Pons (tissue), 1 donor: ENCODE data around the gene GJD2.

Experiments used
- DNase-seq: peaks from one replicate; pipeline ENCODE4 v3.0.0-alpha.2; 2016; ENCODE audit warnings: low spot score

The GJD2 gene

DNA sequence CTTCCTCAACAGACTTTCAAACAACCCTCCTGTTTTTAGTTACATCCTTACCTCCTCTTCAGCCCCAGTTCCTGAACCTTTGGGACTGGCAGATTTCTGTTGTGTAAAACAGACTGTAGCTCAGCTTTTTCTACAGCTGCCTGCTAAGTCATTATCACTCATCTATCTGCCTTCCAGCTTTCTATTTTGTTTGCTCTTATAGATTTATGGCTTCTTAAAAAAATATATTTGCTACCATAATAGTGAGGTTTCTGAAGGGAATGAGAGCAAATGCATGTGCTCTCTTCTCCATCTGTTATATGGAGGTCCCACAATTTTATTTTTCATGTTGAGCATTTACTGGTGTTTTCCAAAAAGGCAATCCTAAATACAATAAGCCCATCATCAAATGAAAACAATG is 18.2 kb upstream of the GJD2 start:
- no peak for DNase-seq

DNA sequence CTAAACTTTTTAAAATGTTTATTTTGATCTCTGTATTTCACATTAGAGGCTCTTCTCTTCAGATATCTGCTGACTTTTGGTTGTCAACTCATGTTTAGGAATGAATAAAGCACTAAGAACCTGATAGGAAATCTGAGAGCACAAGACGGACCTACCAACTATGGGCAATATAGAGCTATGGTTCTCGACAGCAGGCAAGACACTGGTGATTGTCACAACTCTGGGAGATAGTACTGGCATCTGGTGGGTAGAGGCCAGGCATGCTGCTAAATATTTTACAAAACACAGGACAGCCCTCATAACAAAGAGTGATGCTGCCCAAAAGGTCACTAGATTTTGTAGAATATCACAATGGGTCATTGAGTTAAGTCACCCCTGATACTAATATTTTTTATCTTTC is 17.5 kb upstream of the GJD2 start:
- DNase-seq = no peak

DNA sequence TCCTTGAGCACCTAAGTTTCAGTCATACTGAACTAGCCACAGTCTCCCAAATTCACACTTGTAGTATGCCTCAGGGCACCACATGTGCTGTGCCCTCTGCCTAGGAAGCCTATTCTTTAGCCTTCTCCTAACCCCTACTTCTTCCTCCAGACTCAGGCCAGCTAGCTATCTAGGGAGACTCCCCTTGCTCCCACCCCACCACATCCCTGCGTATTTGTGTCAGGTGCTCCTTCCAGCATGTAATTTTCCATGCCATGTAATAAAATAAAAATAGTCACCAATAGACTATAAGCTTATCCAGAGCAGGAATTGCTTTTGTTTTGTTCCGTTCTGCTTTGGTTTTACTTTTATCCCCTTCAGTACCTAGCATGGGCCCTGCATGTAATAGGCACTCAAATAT is 14.9 kb upstream of the GJD2 start:
- DNase-seq = no peak

DNA sequence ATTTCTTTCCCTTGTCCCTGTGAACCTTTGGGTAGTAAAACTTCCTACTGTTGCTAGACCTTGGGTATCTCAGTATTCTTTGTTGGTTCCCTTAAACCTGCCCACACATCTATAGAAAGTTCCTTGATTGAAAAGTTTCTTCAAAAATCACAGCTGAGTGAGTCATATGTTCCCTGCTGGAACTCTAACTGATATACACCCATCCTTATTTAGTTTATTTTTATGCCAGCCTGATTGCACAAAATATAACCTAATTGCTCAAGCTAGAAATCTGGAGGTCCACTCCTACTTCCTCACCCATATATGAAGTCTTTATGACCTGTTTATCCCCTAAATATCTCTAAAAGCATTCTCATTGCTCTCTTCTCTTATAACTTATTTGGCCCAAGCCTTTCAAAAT is 13.7 kb upstream of the GJD2 start:
- no peak for DNase-seq

DNA sequence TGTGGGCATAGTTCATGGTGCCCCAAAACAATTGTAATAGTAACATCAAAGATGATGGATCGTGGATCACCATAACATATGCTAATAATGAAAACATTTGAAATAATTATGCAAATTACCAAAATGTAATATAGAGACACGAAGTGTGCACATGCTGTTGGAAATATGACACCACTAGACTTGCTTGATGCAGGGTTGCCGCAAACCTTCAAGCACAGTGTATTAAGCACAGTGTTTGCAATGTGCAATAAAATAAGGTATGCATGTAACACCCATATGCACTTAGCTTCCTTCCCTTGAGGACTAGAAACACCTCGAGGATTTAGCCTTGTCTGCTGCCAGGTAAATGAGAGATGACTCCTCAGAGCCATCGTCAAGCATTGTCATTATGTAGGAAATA is 10.9 kb upstream of the GJD2 start:
- DNase-seq = no peak

DNA sequence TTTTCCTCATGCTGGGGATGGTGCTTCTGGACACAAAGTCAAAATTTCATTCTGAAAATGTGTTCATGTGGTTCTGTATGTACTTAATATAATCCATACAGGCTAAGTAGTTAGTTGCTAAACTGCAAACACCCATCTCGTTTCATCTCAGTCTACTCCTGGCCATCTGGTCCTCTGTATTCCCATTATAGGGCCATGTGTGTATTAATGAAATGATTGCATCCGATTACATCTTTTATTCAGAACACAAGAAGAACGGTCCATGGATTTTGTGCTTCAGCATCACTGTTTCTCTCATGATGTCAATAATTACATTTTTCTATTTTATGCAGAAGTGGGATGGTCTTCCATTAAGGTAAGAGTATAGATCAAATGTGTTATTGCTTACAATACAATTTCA is 6.1 kb upstream of the GJD2 start:
- DNase-seq = no peak

DNA sequence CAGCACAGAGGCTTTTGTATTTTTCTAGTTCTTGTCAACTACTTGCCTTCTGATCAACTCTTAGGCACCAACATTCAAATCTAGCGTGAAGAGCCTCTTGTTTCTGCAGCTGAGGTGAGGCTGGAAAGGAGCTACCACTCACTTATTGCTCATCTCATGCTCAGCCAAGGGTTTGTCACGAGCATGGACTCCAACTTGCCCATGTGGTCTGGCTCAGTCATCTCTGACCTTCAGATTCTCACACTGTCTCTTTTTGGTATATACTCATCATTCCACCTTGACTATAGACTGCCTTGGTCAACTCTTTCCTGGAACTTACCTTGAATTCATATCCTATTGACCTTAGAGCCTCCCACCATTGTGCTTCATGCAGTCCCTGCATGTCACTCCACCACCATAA is 5.2 kb upstream of the GJD2 start:
- no peak for DNase-seq

DNA sequence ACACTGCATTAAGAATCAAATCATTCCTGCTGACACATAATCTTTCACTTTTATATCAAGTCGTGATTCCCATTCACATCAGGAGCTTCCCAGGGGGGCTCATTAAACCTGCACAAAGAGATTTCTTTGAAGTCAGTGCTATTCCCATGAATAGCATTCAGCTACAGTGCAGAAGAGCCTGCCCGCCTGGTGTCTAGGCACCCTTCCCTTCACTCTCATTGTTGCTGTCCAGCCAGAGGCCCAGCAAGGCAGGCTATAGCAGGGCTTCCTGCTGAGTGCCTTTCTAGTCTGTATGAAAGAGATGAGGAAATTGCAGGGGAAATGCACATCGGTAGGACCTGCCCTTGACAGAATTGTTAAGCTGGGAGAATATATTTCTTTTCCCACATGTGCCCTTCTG is 4.5 kb upstream of the GJD2 start:
- DNase-seq = no peak

DNA sequence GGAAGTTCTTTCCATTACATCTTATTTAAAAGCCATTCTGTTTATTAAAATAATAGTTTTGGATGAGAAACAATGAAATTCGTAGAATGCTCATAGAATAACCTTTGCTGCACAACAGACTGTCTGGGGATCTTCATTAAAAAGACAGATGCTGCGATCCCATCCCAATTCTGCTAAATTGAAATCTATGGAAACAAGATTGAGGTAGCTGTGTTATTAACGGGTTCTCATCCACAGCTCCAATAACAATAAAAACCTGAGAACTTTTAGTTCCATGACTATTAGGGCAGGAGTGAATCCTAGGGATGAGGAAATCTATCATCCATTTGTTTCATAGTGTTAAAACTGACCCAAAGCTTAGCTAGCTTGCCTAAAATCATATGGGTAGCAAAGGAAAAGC is 2.5 kb upstream of the GJD2 start:
- no peak for DNase-seq

DNA sequence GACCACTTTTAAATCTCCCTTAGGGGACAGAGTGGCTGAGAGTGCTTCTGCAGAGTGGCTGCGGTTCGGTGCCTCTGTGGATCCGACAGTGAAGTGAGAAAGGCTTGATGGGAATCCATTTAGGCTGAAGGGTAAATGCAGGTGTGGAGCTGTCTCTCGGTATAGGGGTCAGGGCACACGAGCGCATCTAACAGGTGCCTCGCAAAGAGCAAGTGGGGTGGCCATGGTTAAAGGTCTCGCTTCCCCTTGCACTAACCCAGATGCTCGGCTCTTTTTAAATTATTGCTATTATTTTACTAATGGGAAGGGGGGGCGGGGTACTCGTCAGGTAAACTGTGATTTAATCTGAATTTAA is 598 bp upstream of the GJD2 start:
- no peak for DNase-seq

DNA sequence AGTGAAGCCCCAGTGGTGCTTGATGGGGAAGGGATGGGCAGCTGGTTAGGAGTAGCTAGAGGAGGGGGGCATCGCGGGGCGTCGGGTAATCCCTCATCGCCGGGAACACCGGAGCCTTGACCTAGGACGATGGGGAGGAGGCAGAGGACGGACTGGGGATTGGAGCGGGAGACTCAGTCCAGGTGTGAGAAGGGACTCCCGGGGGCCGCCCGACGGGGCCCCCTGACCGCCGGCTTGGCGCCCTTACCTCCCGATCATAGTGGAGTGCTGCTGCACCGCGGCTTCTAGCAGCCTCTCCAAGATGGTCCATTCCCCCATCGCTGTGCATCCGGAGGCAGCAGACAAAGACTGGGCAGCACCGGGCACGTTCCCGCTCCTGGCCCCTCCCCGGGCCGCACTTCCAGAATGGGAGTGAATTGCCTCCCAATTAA is 612 bp downstream of the GJD2 start:
- DNase-seq = no peak

DNA sequence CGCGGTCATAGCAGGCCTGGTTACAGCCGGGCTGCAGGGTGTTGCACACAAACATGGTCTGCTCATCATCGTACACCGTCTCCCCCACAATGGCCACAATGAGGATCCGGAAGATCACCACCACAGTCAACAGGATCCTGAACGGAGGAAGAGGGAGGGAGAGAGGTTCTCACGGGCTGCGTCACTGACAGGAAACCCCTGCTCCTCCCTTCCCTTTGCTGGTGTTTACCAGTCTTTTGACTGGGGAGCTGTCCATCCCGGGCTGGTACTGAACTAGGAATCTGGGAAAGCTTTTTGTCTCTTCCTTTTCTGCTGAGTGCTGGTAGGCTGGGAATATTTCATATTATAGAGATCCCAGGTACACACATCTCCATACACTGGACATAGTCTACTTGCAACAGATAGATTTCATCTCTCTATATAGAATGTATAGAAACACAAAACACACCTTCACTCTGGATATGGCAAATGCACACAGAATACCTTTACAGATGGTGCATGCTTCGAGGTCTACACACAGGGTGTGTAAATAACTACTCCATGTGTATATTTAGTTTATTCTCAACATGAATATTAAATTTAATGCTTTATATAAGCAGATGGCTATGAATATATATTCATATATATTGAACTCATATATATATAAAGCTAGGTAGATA is 1.4 kb downstream of the GJD2 start:
- DNase-seq = no peak

DNA sequence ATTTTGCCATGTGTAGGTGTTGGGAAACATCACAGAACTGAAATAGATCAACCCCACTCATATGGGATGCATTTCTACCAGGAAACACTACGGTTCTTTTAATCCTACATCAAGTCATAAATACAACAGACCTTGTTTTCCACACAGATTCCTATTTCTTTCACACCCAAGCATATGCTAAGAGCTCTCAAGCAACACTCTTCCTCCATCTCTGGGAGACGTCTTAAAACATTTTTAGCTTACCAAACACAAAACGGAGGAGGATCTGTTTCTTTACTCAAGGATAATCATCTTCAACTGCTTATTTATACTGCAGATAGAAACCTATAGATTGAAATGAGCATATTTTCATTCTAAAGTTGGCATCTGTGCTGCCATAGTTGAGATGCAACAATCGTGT is 5.1 kb downstream of the GJD2 start:
- no peak for DNase-seq

DNA sequence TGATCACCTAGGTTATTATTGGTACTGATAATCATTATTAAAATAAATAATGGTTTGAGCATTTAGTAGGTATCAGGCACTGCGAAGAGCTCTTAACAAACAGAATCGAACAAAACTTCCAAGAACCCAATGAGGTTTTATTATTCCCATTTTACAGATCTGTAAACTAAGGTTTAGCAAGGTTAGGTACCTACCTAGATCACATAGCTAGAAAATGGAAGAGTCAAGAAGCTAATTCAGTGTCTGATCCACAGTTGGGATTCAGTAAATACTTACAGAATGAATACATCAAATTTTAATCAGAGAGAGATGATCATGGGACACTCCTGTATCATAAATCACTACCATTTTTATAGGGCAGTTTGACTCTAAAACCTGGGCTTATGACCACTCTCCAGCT is 15.5 kb downstream of the GJD2 start:
- no peak for DNase-seq

DNA sequence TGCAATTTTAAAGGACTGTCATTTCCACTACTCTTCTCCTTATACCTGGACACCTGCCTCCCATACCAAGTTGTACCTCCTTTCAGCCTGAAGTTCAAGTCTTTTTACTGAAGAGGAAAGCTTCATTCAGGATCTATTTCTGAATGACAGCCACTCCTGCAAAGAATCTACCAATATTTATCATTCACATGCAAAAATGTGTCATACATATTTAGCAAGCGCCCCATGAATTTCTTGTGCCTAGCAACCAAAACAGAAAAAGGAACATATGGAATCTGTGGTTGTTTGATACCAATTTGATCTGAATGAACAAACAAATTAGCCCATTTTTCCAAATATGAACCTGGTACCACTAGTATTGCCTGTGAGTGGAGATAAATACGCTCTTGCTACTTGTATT is 16.8 kb downstream of the GJD2 start:
- no peak for DNase-seq

DNA sequence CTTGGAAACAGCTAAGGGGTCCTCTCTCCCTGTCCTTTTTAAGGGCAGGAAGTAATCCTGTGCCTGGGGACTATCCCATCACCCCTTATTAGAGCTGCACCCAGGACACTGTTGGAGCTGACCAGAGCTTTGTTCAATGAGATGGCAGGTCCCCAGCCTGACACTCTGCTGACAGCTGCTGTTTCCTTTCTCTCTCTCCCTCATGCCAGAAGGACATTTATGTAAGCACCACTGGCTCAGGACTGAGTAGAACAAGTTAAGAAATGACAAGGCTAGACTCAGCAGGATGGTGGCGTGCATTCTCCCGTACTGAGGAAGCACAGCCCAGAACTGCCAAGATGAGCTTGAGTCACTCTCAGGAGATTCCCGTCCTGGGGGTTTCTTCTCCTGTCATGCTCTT is 17.3 kb downstream of the GJD2 start:
- DNase-seq = no peak

DNA sequence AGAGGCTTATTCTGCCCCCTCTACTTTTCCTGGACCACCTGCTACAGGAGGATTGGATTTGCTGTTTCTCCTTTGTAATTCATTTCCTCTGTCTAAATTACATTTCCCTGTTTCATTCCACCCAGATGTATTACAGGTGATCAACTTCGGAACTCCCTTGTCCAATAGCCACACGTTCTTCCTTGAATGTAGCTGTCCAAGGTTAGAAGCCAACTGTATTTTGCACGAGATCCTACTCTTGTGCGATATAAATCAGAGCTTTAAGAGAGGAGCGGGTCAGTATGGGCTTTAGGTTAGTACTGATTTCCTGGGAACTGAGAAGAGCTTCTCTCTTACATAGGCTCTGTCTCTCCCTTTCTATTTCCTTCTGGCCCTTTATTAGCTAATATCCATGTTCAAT is 20.5 kb downstream of the GJD2 start:
- DNase-seq = no peak

DNA sequence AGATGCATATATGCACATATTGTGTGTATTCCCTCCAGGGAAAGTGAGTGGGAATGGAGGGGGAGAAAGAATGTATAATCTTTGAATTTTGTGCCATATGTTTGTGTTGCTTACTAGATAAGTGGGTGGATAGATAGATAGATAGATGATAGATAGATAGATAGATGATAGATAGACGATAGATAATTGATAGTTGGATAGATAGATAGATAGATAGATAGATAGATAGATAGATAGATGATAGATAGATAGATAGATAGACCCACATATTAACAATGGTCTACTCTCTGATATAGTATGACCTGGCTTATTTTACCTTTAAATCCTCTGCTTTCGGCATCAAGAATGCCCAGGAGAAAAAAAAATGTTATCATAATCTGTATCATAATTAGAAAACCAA is 21.2 kb downstream of the GJD2 start:
- DNase-seq = no peak

DNA sequence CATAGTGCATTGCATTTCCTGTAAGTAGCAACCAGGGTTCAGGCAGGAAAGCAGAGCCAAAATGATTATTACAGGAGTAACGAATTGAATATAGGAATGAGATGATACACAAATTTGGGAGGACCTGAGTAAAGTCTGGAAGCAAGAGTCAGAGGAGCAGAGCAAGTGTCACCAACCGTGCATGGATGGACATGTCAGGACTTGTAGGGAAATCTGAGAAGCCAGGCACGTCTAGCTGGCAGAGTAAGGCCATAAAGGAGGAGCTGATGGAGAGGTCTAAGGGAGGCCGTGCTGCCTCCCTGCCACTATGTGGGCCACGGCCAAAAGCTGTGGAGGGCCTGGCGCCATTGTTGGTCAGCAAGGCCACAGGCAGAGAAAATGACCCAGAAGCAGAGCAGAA is 22.4 kb downstream of the GJD2 start:
- DNase-seq = no peak

DNA sequence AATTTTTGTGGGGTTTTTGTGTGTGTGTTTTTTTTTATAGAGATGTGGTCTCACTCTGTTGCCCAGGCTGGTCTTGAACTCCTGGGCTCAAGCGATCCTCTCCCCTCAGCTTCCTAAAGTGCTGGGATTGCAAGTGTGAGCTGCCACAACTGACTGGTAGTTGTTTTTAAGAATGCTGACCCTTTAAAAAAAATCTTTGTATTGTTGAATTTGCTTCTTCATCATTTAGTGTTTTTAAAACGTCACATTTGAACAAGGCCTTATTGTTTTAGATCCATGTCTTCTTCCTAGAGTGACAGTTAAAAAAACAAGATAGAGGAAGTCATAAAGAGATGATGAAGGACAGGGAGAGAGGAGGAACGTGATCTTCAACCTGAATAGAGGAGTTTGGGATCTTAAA is 24.1 kb downstream of the GJD2 start:
- no peak for DNase-seq

DNA sequence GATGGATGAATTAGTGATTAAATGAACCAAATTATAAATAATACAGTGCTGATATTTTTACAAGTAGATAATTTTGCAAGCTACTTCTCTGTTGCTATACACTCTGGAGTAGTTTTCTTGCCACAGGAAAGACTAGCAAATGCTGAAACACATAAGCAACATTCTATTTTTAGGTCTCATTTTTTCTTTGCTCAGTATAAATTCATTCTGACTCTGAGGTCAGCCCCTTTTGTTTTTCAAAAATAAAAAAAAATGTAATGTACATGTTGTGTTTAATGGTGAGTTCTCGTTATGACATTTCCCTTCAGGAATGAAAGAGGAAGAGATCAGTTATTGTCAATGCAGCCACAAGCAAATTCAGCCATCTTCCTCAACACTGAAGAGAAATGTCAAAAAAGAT is 24.9 kb downstream of the GJD2 start:
- DNase-seq = no peak

DNA sequence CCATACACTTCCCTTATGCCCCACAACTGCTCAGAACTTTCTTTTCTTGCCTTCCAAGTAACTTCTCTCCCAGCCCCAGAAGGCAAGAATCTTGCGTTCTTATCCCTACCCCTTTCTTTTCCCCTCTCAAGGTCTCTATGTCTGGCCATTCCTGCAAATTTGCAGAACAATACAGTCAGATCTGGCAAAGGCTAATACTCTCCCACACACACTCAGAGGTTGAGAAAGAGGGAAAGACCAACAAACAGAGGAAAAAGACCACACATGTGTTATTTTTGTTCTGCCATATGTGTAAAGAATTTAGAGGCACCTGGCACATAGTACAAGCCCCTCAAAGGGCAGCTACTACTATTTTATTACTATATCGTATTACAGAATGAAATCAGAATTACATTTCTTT is 25.7 kb downstream of the GJD2 start:
- DNase-seq = no peak

DNA sequence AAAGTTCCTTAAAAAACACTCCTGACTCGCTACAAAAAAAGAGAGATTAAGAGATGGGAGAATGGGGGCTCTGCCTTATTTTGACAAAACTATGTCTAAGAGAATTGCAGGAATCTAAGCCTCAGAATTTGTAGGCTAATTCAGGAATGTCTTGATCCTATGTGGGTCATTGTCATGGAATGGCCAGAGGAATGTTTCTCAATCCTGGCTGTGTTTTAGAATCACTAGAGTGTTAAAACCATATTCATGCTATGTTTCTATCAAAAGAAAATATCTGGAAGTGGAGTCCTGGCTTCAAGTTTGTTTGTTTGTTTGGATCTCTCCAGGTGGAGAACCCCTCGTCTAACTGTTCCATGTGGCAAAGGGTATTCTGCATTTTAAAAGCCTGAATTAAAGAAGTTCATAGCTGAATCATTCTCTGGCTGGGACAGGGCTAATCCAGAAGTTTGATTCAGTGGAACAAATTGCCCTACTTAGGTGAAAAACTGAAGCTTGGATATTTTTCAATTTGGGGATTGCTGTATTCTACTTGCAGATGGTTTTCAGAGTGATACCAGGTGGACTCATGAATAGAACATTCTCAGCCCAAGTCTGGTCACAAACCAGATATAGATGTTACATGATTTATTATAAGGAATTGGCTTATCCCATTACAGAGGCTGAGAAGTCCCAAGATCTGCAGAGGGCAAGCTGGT is 28.2 kb downstream of the GJD2 start:
- DNase-seq = no peak

DNA sequence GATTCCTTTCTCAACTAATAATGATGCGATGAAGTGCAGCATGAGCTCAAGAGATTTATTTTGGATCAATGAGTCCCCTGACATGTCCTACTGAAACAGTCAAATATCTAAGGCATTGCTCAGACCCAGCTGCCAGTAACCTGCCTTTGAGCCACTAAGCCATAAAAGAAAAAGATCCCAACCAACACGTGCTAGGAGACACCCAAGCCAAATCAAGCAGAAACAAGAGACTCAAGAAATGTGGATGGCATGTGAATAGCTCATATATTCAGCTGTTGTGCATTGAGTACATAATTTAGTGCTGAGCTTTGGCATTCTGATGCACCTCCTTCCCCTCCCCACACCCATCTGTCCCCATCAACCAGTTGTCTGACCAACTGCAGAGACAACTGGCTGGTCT is 29.2 kb downstream of the GJD2 start:
- DNase-seq = no peak
